AG10803 (cell line): ENCODE results near the gene PGD.
"Not testable (repeated sequence)": the region's sequence is repeated elsewhere in the genome, so short reads cannot be mapped to it uniquely, and the experiment has no call there.

Experiments used
- DNase-seq: peaks from one replicate; pipeline ENCODE4 v3.0.0; 2010; ENCODE audit warnings: low read depth
- H3K4me3 ChIP-seq: 2 replicates; pipeline ENCODE4 v1.5.1; 2011; ENCODE audit warnings: mild to moderate bottlenecking, low read length, control low read depth
- CTCF ChIP-seq: conservative IDR thresholded peaks from 2 replicates; pipeline ENCODE4 v1.5.1; 2011; ENCODE audit warnings: mild to moderate bottlenecking, low read length, control low read depth, inconsistent platforms

The PGD gene

DNA sequence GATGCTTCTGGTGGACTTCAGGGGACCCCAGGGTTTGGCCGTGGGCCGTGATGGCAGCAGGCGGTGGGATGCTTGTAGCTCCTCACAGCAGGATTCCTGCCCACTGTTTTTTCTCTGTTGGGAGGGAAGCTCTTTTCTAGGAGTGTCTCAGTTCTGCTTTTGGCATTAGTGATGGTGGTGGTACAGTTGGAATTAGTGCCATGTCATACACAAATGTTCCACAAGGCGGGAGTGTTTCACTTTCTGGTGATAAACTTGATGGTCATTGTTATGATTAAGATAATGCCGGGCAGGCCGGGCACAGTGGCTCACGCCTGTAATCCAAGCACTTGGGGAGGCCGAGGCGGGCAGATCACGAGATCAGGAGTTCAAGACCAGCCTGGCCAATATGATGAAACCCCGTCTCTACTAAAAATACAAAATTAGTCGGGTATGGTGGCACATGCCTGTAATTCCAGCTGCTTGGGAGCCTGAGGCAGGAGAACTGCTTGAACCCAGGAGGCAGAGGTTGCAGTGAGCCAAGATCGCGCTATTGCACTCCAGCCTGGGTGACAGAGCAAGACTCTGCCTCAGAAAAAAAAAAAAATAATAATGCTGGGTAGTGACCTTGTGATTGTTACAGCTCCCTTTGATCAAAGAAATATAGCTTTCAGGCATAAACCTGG is 21.4 kb upstream of the PGD start:
- not testable (repeated sequence) for H3K4me3 ChIP-seq
- peak; percentile 82 for TF ChIP-seq CTCF
- peak; percentile 75 for DNase-seq

- no peak for TF ChIP-seq CTCF
- no peak overlapping the region for H3K4me3 ChIP-seq
- peak; percentile 18 for DNase-seq
These were observed 20.6 kb upstream of the PGD start for GRCh38 chr1:10378081-10378841.

DNA sequence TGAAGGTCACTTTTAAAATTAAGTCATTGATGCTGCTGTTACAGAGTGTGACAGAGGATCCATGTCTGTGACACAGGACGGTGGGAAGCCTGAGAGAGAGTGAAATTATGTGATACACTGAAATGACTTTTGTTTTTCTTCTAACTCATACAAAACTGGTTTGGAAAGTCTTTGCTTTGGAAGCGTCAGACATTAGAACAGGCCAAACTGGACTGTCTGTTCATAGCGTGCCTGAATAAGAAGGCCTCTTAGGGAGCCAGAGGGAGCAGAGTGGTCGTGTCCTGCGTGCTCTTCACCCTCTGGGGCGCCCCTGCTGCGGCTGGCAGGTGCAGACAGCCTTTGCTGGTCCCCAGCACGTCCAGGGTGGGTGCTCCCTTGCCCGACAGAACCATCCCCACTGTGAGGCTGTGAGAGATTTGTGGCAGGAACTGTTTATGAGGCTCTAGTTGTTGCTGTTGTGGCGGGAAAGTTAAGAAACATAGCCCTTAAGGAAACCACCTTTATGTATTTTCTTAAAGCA is 19.7 kb upstream of the PGD start:
- no peak for TF ChIP-seq CTCF
- no peak for DNase-seq
- H3K4me3 ChIP-seq: no peak overlapping the region

DNA sequence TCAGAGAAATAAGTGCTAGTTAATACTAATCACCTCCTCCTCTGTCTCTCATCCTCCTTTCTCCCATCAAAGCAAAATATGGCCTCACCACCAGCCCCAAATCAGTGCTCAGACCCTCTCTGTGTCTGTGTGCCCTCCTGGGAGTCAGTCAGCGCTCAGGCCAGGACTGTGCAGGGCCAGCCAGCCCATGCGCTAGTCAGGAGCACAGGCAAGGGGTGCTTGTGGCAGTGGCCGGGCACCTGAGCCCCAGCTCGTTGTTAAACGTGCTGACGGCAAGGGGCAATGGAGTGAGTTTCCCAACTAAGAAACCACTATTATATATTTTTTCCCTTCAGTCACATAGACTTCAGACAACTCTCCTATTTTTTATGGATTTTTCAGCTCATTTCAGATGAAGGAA is 19.2 kb upstream of the PGD start:
- no peak for DNase-seq
- TF ChIP-seq CTCF: no peak
- H3K4me3 ChIP-seq: no peak overlapping the region

DNA sequence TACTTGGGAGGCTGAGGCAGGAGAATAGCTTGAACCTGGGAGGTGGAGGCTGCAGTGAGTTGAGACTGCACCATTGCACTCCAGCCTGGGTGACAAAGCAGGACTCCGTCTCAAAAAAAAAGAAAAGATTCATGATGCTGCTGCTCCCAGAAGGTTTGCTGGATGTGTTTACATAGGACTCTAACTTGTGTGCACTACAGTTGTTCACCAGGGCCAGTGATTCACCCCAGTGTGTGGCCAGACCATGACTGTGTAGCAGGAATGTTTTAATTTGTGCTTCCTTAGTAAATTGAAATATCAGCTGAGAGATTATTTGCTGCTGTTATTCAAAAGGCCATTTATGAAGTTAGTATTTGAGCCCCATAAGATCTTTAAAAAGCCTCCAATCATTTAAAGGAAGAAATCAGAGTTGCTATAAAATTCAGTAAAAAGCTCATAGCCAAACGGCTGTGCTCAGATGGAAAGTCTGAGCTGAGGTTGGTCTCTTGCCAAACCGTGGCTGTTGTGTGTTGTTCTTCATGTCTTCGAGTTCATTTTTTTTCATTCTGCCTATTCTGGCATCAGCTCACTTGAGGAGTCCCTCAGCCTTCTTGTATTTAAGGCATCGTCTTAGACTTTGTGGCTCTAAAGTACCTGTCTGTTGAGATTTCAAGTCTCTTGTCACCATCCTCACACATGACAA is 18.1 kb upstream of the PGD start:
- H3K4me3 ChIP-seq: no peak overlapping the region
- no peak for TF ChIP-seq CTCF
- peak; percentile 80 for DNase-seq

DNA sequence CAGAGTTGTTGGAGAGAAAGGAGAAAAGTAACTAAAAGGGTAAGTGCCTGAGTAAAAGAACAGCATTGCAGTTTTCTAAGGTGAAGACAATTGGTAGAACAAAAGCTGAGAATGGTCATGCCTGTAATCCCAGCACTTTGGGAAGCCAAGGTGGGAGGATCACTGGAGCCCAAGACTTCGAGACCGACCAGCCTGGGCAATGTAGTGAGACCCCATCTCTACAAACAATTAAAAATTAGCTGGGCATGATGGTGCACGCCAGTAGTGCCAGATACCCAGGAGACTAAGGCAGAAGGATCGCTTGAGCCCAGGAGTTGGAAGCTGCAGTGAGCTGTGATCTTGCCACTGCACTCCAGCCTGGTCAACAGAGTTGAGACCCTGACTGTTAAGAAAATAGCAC is 15.2 kb upstream of the PGD start:
- H3K4me3 ChIP-seq: no peak overlapping the region
- DNase-seq: no peak
- TF ChIP-seq CTCF: no peak
